Left lung (tissue), 10 donors: ENCODE results near the gene MOBP. TPM values are rescaled to one million over a fixed set of nuclear protein-coding genes. Genes with fewer than 3 reads are reported as not detected.

Experiments
- ATAC-seq: fragments of 200-7000 bp; cut with Tn5 transposase; one replicate; pipeline ENCODE4 v1.9.1; 2020; ENCODE audit warnings: moderate library complexity
- DNase-seq, 4 donors: peaks; one replicate each; pipeline ENCODE4 v3.0.0-alpha.2; 2013 to 2020
- H3K27ac ChIP-seq, 2 donors: fragments of 200-600 bp; sonication (generic) in 1 of 2; one replicate each; pipeline versions ENCODE4 v1.5.0 to v1.8.0; 2020 to 2021
- H3K27me3 ChIP-seq, 2 donors: fragments of 200-600 bp; sonication (generic) in 1 of 2; one replicate each; pipeline versions ENCODE4 v1.5.0 to v1.8.0; 2020 to 2021
- H3K36me3 ChIP-seq, 2 donors: fragments of 200-600 bp; sonication (generic) in 1 of 2; one replicate each; pipeline versions ENCODE4 v1.5.0 to v1.8.0; 2020 to 2021
- H3K4me1 ChIP-seq, 2 donors: fragments of 200-600 bp; one replicate each; pipeline ENCODE4 v1.8.0; 2021
- H3K4me3 ChIP-seq, 2 donors: fragments of 200-600 bp; sonication (generic) in 1 of 2; one replicate each; pipeline versions ENCODE4 v1.5.0 to v1.8.0; 2020 to 2021; ENCODE audit warnings: mild to moderate bottlenecking in 1 of 2
- H3K9me3 ChIP-seq, 2 donors: fragments of 200-600 bp; sonication (generic) in 1 of 2; one replicate each; pipeline versions ENCODE4 v1.5.0 to v1.8.0; 2020 to 2021
- intact Hi-C, 2 donors: fragments of 100-400 bp; cut with DNase I; formaldehyde crosslinking; loops; one replicate each; pipeline versions ENCODE4 v1.11.2 to v1.14.2; 2022
- polyA plus RNA-seq, 6 donors: library from polyadenylated mRNA; unstranded; fragments of 120-200 nt; gene quantifications; one replicate each; pipeline ENCODE4 v1.2.1, GENCODE V29; 2013; ENCODE audit not compliant: insufficient read length in 6 of 6
- total RNA-seq, 2 donors: library from RNA; stranded (reverse); fragmentation: NEBNext Ultra II Directional; extraction: Animal tissue kit (Norgen Biotek cat#: 25700); gene quantifications; one replicate each; pipeline ENCODE4 v1.2.1, GENCODE V29; 2021
- TF ChIP-seq, protein P1 (sequence below), 2 donors: fragments of 200-600 bp; sonication (generic) in 1 of 2; IDR thresholded peaks; one replicate each; pipeline versions ENCODE4 v1.5.0 to v1.8.0; 2021; ENCODE audit warnings: antibody characterized with exemption in 2 of 2
- donor health status: DM: no; HTN: yes; CAD: no.
- donor health status: DM: no; HTN: no; CAD: no.

MOBP gene
- total and polyA plus RNA-seq, 8 donors = 0.08 to 0.55 (median 0.18) TPM

- no peaks in the 10 kb centered on the region for H3K36me3 ChIP-seq
- H3K9me3 ChIP-seq = no peaks in the 10 kb centered on the region
- H3K27ac ChIP-seq = no peak overlapping the region
- TF ChIP-seq, protein P1, sequence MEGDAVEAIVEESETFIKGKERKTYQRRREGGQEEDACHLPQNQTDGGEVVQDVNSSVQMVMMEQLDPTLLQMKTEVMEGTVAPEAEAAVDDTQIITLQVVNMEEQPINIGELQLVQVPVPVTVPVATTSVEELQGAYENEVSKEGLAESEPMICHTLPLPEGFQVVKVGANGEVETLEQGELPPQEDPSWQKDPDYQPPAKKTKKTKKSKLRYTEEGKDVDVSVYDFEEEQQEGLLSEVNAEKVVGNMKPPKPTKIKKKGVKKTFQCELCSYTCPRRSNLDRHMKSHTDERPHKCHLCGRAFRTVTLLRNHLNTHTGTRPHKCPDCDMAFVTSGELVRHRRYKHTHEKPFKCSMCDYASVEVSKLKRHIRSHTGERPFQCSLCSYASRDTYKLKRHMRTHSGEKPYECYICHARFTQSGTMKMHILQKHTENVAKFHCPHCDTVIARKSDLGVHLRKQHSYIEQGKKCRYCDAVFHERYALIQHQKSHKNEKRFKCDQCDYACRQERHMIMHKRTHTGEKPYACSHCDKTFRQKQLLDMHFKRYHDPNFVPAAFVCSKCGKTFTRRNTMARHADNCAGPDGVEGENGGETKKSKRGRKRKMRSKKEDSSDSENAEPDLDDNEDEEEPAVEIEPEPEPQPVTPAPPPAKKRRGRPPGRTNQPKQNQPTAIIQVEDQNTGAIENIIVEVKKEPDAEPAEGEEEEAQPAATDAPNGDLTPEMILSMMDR (IDR thresholded peaks at IDR 0.05) = no peak
- intact Hi-C loops = no loop called here
- ATAC-seq = no peak
- H3K4me3 ChIP-seq = no peak overlapping the region
- H3K4me1 ChIP-seq = no peaks in the 10 kb centered on the region
- peaks cover 0 to 14% of the 10 kb centered on the region in 2 donors for H3K27me3 ChIP-seq
- no peak for DNase-seq
Observed at GRCh38 chr3:39494781-39495180, 27.3 kb downstream of the MOBP start.

- TF ChIP-seq, protein P1 (IDR thresholded peaks at IDR 0.05) = no peak
- no peak for ATAC-seq
Observed at GRCh38 chr3:39497753-39498152, 30.3 kb downstream of the MOBP start.

GRCh38 chr3:39499651-39500273 is 32.3 kb downstream of the MOBP start:
- DNase-seq (no peak), ATAC-seq (no peak)
- H3K27ac ChIP-seq = no peak overlapping the region
- intact Hi-C loops = no loop called here
- no peaks in the 10 kb centered on the region for H3K36me3 ChIP-seq
- H3K4me1 ChIP-seq = no peaks in the 10 kb centered on the region
- TF ChIP-seq, protein P1 (IDR thresholded peaks at IDR 0.05) = no peak
- H3K4me3 ChIP-seq = no peak overlapping the region
- H3K27me3 ChIP-seq = peaks cover 33 to 56% of the 10 kb centered on the region in 2 donors
- no peaks in the 10 kb centered on the region for H3K9me3 ChIP-seq

More at GRCh38 chr3:39497753-39498152, 30.3 kb downstream of the MOBP start:
- no peak overlapping the region for H3K4me3 ChIP-seq
- H3K4me1 ChIP-seq = no peaks in the 10 kb centered on the region
- no peak for DNase-seq
- H3K36me3 ChIP-seq = no peaks in the 10 kb centered on the region
- peaks cover 29 to 43% of the 10 kb centered on the region in 2 donors for H3K27me3 ChIP-seq
- H3K9me3 ChIP-seq = no peaks in the 10 kb centered on the region
- intact Hi-C loops = no loop called here
- H3K27ac ChIP-seq = no peak overlapping the region

DNA sequence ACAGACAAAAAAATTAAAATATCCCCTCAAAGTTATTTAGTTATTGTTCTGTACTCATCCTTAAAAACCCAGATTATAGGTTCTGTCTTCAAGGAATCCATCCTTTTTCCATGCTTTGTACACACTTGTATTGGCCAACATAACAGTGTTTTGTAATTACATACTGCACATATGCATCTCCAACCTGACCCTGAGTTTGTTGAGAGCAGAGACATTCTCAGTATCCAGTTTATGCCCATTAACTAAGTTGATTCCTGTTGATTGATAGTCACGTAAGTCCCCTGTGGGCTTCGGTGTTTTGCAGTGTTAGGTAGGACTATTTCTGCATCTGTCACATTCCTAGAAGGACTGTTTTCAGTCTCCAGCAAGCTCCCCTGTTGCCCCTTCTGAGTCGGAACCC is 33.6 kb downstream of the MOBP start:
- Histone ChIP-seq H3K4me1 (no peaks in the 10 kb centered on the region), H3K4me3 (no peak overlapping the region), H3K27ac (no peak overlapping the region), H3K36me3 (no peaks in the 10 kb centered on the region), H3K27me3 (peaks cover 33 to 56% of the 10 kb centered on the region in 2 donors), H3K9me3 (no peaks in the 10 kb centered on the region)
- DNase-seq (no peak), ATAC-seq (no peak)
- TF ChIP-seq, protein P1 (IDR thresholded peaks at IDR 0.05) = no peak
- intact Hi-C loops = no loop called here

GRCh38 chr3:39501968-39502837 is 34.7 kb downstream of the MOBP start:
- H3K36me3 ChIP-seq = no peaks in the 10 kb centered on the region
- no peak overlapping the region for H3K4me3 ChIP-seq
- no peaks in the 10 kb centered on the region for H3K9me3 ChIP-seq
- H3K27me3 ChIP-seq = peaks cover 33 to 56% of the 10 kb centered on the region in 2 donors
- H3K27ac ChIP-seq = no peak overlapping the region
- peak in 2 of 4 donors; percentile 7 to 64 for DNase-seq
- peak; percentile 13 for ATAC-seq
- H3K4me1 ChIP-seq = no peaks in the 10 kb centered on the region
- TF ChIP-seq, protein P1 (IDR thresholded peaks at IDR 0.05) = no peak
- intact Hi-C loops = no loop called here
